Neural progenitor cell (in vitro differentiated cells): ENCODE results near the gene CDK18.

Experiments
- EZH2 ChIP-seq: fragments of 200-600 bp; sonication (generic); IDR thresholded peaks from 2 replicates; pipeline ENCODE4 v1.6.1; 2017; ENCODE audit warnings: antibody characterized with exemption, mild to moderate bottlenecking, moderate library complexity
- TF ChIP-seq, protein P1 (sequence below): fragments of 200-600 bp; sonication (generic); IDR thresholded peaks from 2 replicates; pipeline ENCODE4 v1.5.1; 2017; ENCODE audit warnings: antibody characterized with exemption, mild to moderate bottlenecking

- TF ChIP-seq, protein P1, sequence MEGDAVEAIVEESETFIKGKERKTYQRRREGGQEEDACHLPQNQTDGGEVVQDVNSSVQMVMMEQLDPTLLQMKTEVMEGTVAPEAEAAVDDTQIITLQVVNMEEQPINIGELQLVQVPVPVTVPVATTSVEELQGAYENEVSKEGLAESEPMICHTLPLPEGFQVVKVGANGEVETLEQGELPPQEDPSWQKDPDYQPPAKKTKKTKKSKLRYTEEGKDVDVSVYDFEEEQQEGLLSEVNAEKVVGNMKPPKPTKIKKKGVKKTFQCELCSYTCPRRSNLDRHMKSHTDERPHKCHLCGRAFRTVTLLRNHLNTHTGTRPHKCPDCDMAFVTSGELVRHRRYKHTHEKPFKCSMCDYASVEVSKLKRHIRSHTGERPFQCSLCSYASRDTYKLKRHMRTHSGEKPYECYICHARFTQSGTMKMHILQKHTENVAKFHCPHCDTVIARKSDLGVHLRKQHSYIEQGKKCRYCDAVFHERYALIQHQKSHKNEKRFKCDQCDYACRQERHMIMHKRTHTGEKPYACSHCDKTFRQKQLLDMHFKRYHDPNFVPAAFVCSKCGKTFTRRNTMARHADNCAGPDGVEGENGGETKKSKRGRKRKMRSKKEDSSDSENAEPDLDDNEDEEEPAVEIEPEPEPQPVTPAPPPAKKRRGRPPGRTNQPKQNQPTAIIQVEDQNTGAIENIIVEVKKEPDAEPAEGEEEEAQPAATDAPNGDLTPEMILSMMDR, result no peak
- no peak for TF ChIP-seq EZH2
Measured at GRCh38 chr1:205523261-205523890, 18.9 kb downstream of the CDK18 start.
